HCEC 1CT (cell line): Measurements from ENCODE around the gene UBTF.
"Not testable (repeated sequence)": the region's sequence is repeated elsewhere in the genome, so short reads cannot be mapped to it uniquely, and the experiment has no call there.

Experiments
- DNase-seq: peaks from one replicate; pipeline ENCODE4 v3.0.0-alpha.2; 2017

UBTF gene

GRCh38 chr17:44241106-44241624 is 21.7 kb upstream of the UBTF start:
- no peak for DNase-seq

GRCh38 chr17:44237886-44238285 is 18.4 kb upstream of the UBTF start:
- not testable (repeated sequence) for DNase-seq

GRCh38 chr17:44236444-44236991 is 17.0 kb upstream of the UBTF start:
- DNase-seq, result no peak

DNA sequence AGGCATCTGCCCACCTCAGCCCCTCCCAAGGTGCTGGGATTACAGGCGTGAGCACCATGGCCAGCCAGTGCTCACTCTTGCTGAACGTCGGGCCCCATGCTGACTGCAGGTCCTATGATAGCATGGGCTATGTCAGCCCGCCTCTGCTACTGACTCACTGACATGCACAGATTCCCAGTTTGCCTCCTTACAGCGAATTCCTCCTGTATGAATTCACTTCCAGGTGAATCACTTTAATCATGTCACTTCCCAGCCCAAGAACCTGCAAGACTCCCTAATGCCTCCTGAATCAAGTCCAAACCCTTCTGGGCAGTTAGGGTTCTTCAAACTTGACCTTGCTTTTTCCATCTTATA is 16.1 kb upstream of the UBTF start:
- peak; percentile 10 for DNase-seq

DNA sequence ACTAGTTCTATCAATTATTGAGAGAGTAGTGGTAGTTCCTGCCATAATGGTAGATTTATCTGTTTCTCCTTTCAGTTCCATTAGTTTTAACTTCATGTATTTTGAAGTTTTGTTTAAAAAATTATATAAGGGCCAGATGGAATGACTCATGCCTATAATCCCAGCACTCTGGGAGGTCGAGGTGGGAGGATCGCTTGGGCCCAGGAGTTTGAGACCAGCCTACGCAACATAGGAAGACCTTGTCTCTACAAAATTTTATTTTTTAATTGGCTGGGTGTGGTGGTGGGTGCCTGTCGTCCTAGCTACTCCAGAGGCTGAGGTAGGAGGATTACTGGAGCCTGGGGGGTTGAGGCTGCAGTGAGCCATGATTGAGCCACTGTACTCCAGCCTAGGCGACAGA is 14.1 kb upstream of the UBTF start:
- no peak for DNase-seq

DNA sequence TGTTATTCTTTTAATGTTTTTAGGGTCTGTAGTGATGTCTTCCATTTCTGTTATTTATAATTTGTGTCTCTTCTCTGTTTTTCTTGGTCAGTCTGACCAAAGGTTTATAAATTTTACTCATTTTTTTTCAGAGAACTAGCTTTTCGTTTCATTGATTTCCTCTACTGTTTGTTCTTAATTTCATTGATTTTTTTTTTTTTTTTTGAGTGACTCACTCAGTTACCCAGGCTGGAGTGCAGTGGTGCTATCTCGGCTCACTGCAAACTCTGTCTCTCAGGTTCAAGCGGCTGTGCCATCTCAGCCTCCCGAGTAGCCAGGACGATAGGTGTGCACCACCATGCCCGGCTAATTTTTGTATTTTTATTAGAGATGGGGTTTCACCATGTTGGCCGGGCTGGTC is 12.6 kb upstream of the UBTF start:
- DNase-seq, result no peak

- no peak for DNase-seq
These were observed 10.7 kb upstream of the UBTF start for GRCh38 chr17:44230140-44230539.

DNA sequence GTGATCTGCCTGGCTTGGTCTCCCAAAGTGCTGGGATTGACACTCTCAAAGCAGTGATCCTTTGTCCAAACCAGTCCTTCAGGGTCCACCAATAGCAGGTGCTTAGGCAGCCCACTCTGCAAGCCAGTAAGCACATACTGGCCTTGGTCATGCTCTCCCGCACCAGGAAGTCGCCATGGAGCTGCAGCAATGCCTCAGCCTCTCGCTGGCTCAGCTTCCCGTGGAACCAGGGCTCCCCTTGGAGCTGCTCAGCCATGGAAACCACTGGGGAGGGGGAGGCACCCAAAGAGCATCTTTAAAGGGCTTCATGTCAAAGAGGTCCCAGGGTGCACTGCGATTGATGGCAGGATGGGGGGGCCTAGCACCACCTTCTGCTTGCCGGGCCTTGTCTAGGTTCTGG is 9.6 kb upstream of the UBTF start:
- DNase-seq, result no peak

DNA sequence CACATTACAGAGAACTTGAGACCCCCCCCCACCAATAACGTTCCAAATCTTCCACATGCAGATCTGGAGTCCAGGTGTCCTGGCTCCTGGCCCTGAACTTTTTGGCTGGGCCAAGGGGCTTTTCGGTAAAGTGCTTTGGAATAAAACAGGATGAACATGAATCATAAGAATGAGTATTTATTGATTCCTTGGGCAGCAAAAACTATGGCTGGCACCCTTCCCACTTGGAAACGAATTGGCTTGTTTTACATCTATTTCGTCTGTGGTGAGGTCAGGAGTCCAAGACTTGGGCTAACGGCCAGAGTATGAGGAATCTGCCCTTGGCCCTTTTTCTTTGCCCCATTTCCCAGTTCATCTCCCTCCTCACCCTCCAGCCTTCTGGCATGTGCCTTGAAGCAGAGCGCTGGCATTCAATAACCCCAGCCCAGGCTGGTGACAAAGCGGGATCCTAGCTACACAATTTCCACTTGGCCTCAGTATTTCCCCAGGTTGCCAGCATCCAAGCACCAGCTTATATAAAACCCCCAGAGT is 4.1 kb upstream of the UBTF start:
- peak; percentile 49 for DNase-seq

DNA sequence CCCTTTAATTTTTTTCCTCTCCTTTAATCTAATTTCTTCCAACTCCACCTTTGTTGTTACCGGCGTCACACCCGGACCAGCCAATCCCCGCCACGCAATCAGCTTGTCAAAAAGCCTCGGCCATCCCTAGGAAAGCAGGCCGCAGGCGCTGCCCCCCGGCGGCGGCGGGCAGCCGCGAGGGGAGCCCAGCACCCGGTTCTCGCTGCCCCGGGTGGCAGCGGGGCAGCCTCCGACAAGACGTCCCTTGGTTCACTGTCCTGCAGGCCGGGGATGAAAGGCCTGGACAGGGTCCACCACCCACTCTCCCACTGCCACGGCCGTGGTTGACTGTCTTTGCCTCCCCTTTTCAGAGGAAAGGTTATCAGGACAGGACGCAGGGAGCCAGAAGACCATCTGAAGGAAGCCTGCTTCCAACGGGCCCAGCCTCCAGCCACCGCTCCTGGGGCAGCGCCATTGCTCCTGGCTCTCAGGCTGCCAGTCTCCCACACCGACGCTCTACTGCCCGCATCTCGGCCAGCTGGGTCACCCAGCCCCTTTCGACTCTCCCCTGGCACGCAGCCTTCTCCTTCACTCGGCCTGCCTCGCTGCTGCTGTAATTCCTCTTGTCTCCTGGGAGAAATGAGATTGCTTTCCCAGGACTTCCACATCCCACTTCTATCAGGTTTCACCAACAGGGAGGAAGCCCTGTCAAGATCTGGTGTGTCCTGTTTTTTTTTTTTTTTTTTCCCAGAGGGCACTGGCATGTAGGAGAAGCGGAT is 2.8 kb upstream of the UBTF start:
- peak; percentile 80 for DNase-seq

DNA sequence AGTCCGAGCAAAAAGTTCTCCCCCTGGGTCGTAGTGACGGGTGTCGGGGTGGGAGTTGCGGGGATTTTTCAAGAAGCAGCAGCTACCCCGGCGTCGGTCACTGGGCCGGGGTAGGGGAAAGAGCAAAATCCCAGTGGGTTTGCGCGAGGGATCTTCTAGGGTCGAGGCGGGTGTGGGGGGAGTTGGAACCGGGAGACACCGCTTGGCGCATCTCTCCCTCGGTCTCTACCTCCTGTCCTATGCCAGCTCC is 2.3 kb upstream of the UBTF start:
- DNase-seq, result no peak

- DNase-seq, result peak; percentile 77
These were observed 1.8 kb upstream of the UBTF start for GRCh38 chr17:44221084-44221861.

- DNase-seq, result peak; percentile 50
These were observed 973 bp upstream of the UBTF start for GRCh38 chr17:44220213-44221083.

GRCh38 chr17:44219108-44219615 is 313 bp downstream of the UBTF start:
- DNase-seq, result peak; percentile 78

GRCh38 chr17:44218344-44219107 is 949 bp downstream of the UBTF start:
- DNase-seq, result peak; percentile 88

DNA sequence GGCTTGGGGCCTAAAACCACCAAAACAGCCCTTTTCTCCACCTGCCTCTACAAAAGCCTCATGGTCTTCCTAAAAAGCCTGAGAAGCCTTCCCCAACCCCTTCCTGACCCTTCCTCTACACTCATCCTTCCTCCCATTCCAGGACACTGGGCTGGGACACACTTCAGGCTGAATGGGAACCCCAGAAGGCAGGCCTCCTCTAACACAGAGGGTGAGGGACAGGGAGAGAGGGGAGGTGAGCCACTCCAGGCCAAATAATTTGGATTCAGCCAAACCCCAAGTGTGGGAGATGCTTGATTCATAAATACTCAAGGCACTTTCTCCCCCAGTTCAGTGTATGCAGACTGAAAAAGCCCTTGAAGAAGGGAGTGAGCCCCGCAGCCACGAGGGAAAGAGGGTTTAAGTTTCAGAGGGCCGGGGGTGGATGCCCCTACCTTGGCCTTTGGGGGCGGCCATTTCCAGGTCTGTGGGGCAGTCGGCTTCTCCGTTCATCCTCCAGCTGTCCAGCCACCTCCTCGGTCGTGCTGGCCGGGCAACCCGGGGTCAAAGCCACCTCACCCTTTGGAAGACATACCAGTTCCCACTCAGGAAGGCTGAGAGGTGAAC is 1.6 kb downstream of the UBTF start:
- no peak for DNase-seq

DNA sequence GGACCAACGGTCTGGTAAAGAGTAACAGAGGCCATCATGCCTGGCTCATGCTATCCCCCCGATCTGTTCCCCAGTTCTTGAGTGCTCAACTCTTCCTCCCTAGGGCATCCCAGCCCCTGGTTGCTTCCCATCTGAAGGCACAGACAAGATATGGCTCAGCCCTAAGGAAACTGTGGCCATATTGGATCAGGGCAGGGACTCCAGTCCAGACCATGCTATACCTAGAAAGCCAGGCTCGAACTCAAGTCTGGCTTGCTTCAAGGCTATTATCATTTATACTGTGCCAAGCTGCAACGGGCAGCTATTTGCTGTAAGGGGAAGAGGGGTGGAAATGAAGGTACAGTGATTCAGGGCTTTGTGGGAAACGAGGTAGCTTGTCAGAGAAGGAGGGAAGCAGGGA is 2.8 kb downstream of the UBTF start:
- no peak for DNase-seq

DNA sequence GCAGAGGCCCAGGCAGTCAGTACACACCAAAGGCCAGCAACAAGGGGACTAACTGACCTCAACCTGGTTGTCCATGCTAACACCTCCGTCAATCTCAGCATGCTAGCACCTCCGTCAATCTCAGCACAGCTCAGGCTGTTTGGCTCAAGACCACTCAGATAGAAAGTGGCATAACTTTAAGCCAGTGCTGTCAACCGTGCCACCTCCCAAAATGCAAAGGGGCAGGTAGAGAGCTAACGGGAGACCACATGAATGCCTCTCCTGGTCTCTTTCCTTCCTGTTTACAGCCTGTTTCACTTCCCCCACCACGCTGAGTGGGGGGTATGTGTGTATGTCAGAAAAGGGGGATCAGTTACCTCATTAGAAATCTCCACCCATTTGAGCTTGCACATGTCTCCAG is 3.3 kb downstream of the UBTF start:
- DNase-seq, result no peak

GRCh38 chr17:44214896-44215295 is 4.6 kb downstream of the UBTF start:
- no peak for DNase-seq

GRCh38 chr17:44214230-44214494 is 5.3 kb downstream of the UBTF start:
- no peak for DNase-seq

GRCh38 chr17:44213403-44214229 is 5.9 kb downstream of the UBTF start:
- no peak for DNase-seq
